Ovary (tissue), 3 donors: ENCODE measurements around the gene NR2E3.

ENCODE experiments used
- POLR2A ChIP-seq: fragments of 450-650 bp; IDR thresholded peaks from one replicate; pipeline ENCODE4 v1.6.1; 2017; ENCODE audit warnings: antibody characterized with exemption, mild to moderate bottlenecking, moderate library complexity
- TF ChIP-seq, protein P1 (sequence below), 3 donors: fragments of 450-650 bp in 2 of 3; fragments of 200-600 bp in 1 of 3; IDR thresholded peaks; one replicate each; pipeline versions ENCODE4 v1.5.1 to v1.8.0; 2016 to 2022; ENCODE audit warnings: antibody characterized with exemption in 3 of 3, mild to moderate bottlenecking in 1 of 3
- donor health status: DM: no; HTN: no; CAD: no.

DNA sequence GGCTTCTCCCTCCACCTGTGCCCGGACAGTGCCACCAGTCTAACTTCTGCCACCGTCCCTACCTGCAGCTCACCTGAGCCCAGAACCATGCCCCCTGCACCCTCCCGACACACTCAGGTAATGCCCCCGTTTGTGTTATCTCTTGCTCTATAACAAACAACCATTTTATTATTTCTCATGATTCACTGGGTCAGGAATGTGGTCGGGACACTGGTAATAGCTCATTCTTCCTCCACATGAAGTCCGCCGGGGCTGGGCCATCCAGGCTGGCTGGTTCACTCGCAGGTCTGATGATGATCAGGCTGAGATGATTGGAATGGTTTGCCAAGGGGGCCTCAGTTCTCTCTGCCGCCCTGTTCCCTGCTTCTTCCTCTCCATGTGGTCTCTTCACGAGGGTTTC lies 20.3 kb upstream of the NR2E3 start:
- TF ChIP-seq, protein P1, sequence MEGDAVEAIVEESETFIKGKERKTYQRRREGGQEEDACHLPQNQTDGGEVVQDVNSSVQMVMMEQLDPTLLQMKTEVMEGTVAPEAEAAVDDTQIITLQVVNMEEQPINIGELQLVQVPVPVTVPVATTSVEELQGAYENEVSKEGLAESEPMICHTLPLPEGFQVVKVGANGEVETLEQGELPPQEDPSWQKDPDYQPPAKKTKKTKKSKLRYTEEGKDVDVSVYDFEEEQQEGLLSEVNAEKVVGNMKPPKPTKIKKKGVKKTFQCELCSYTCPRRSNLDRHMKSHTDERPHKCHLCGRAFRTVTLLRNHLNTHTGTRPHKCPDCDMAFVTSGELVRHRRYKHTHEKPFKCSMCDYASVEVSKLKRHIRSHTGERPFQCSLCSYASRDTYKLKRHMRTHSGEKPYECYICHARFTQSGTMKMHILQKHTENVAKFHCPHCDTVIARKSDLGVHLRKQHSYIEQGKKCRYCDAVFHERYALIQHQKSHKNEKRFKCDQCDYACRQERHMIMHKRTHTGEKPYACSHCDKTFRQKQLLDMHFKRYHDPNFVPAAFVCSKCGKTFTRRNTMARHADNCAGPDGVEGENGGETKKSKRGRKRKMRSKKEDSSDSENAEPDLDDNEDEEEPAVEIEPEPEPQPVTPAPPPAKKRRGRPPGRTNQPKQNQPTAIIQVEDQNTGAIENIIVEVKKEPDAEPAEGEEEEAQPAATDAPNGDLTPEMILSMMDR (IDR thresholded peaks at IDR 0.05) = no peak
- no peak for TF ChIP-seq POLR2A
